H1 (cell line): ENCODE data around the gene AGT. TPM values are rescaled to one million over a fixed set of nuclear protein-coding genes. Genes with fewer than 3 reads are reported as not detected.
"Not testable (repeated sequence)": the region's sequence is repeated elsewhere in the genome, so short reads cannot be mapped to it uniquely, and the experiment has no call there.

Source experiments
- CTCF ChIA-PET: fragments of 300-600 bp; sonication (Branson Sonifier 250); formaldehyde crosslinking; loops from one replicate; lab custom pipeline; 2021; ENCODE audit not compliant: partially characterized antibody; lab: Charles Lee
- POLR2A ChIA-PET: fragments of 300-600 bp; sonication (Branson Sonifier 250); formaldehyde crosslinking; loops from one replicate; lab custom pipeline; 2021; ENCODE audit warnings: inconsistent platforms; ENCODE audit not compliant: partially characterized antibody; lab: Charles Lee
- DNase-seq, 2 experiments: peaks; one replicate each; pipeline versions ENCODE4 v3.0.0 to v3.0.0-alpha.2; 2010 to 2022; ENCODE audit warnings: low spot score in 2 of 2, low read depth in 1 of 2, mixed read lengths in 1 of 2
- FAIRE-seq: peaks from 2 replicates; lab custom pipeline; 2011; peaks lifted over from hg19 to GRCh38; lab: Jason Lieb, UNC
- H2AFZ ChIP-seq: 2 replicates; pipeline ENCODE4 v1.8.1; 2012; ENCODE audit warnings: low read length, inconsistent platforms
- H2AK5ac ChIP-seq: 2 replicates; pipeline ENCODE4 v1.6.1; 2013; ENCODE audit warnings: low read depth, low read length
- H2BK120ac ChIP-seq: replicated peaks from 2 replicates; pipeline ENCODE3; 2013; ENCODE audit warnings: low read depth, low read length, inconsistent platforms
- H2BK12ac ChIP-seq: 2 replicates; pipeline ENCODE4 v1.6.1; 2013; ENCODE audit warnings: low read depth, low read length
- H2BK15ac ChIP-seq: 2 replicates; pipeline ENCODE4 v1.6.1; 2013; ENCODE audit warnings: low read length
- H2BK20ac ChIP-seq: 2 replicates; pipeline ENCODE4 v1.6.1; 2013; ENCODE audit warnings: low read length
- H2BK5ac ChIP-seq: 2 replicates; pipeline ENCODE4 v1.6.1; 2013; ENCODE audit warnings: low read depth, low read length
- H3K14ac ChIP-seq: 2 replicates; pipeline ENCODE4 v1.6.1; 2013; ENCODE audit warnings: inconsistent platforms; ENCODE audit not compliant: insufficient read length
- H3K18ac ChIP-seq: 2 replicates; pipeline ENCODE4 v1.6.1; 2013; ENCODE audit warnings: low read length; ENCODE audit errors: extremely low read depth
- H3K23ac ChIP-seq: 2 replicates; pipeline ENCODE4 v1.6.1; 2013; ENCODE audit warnings: inconsistent platforms; ENCODE audit not compliant: insufficient read length
- H3K23me2 ChIP-seq: 2 replicates; pipeline ENCODE4 v1.6.1; 2013; ENCODE audit warnings: low read depth, low read length
- H3K27ac ChIP-seq: 2 replicates; pipeline ENCODE4 v1.6.1; 2011; ENCODE audit warnings: low read depth, low read length, inconsistent platforms
- H3K27me3 ChIP-seq, 4 experiments: replicated peaks in 1 of 4; 1 replicate in 1 of 4; 2 replicates in 3 of 4; pipeline versions ENCODE4 v1.6.1 to v1.8.1; 2011 to 2013; ENCODE audit warnings: low read length in 3 of 4, mild to moderate bottlenecking in 3 of 4, inconsistent platforms in 2 of 4, mixed read lengths in 2 of 4, moderate library complexity in 1 of 4; ENCODE audit not compliant: control insufficient read depth in 3 of 4, insufficient read depth in 3 of 4; ENCODE audit errors: extremely low read depth in 1 of 4
- H3K36me3 ChIP-seq, 4 experiments: 2 replicates each; pipeline versions ENCODE4 v1.6.1 to v1.8.1; 2011 to 2013; ENCODE audit warnings: mild to moderate bottlenecking in 4 of 4, low read length in 3 of 4, moderate library complexity in 2 of 4, control low read depth in 1 of 4, inconsistent platforms in 1 of 4; ENCODE audit not compliant: insufficient read depth in 4 of 4, control insufficient read depth in 2 of 4
- H3K4ac ChIP-seq: replicated peaks from 2 replicates; pipeline ENCODE3; 2013; ENCODE audit warnings: low read length, low read depth, mixed read lengths, inconsistent platforms; ENCODE audit not compliant: insufficient read length
- H3K4me1 ChIP-seq, 4 experiments: replicated peaks in 1 of 4; 1 replicate in 1 of 4; 2 replicates in 3 of 4; pipeline versions ENCODE4 v1.6.1 to v1.8.1; 2011 to 2013; ENCODE audit warnings: low read length in 3 of 4, inconsistent platforms in 2 of 4, mixed read lengths in 1 of 4; ENCODE audit not compliant: insufficient read depth in 4 of 4, control insufficient read depth in 3 of 4
- H3K4me2 ChIP-seq, 2 experiments: 2 replicates each; pipeline versions ENCODE4 v1.6.1 to v1.8.1; 2011 to 2013; ENCODE audit warnings: low read depth in 2 of 2, low read length in 2 of 2, control low read depth in 1 of 2, inconsistent platforms in 1 of 2, mild to moderate bottlenecking in 1 of 2; ENCODE audit not compliant: insufficient read depth in 1 of 2
- H3K4me3 ChIP-seq, 4 experiments: fragments of 200-600, 300-600 bp in 1 of 4; sonication (generic), shearing (Covaris generic), sonication (Bioruptor Twin) in 1 of 4; 2 replicates each; pipeline versions ENCODE4 v1.5.1 to v1.8.1; 2011 to 2016; ENCODE audit warnings: low read length in 4 of 4, low read depth in 3 of 4, control low read depth in 2 of 4, inconsistent platforms in 2 of 4, mild to moderate bottlenecking in 2 of 4, mixed read lengths in 1 of 4, moderate library complexity in 1 of 4; ENCODE audit not compliant: insufficient read depth in 2 of 4; ENCODE audit errors: extremely low read depth in 1 of 4
- H3K56ac ChIP-seq: replicated peaks from 2 replicates; pipeline ENCODE3; 2013; ENCODE audit warnings: low read depth, mild to moderate bottlenecking, mixed read lengths, low read length, inconsistent platforms; ENCODE audit not compliant: insufficient read length
- H3K79me1 ChIP-seq: 2 replicates; pipeline ENCODE4 v1.6.1; 2013; ENCODE audit warnings: low read depth, low read length, control low read depth
- H3K79me2 ChIP-seq, 2 experiments: 2 replicates each; pipeline versions ENCODE4 v1.6.1 to v1.8.1; 2012 to 2013; ENCODE audit warnings: low read length in 2 of 2, mild to moderate bottlenecking in 2 of 2, inconsistent platforms in 1 of 2; ENCODE audit not compliant: insufficient read depth in 2 of 2, control insufficient read depth in 1 of 2
- H3K9ac ChIP-seq, 4 experiments: replicated peaks in 1 of 4; 1 replicate in 1 of 4; 2 replicates in 3 of 4; pipeline versions ENCODE4 v1.6.1 to v1.8.1; 2011 to 2013; ENCODE audit warnings: low read depth in 3 of 4, low read length in 3 of 4, control low read depth in 2 of 4, mild to moderate bottlenecking in 2 of 4, moderate library complexity in 2 of 4, inconsistent platforms in 1 of 4; ENCODE audit errors: extremely low read depth in 1 of 4
- H3K9me3 ChIP-seq, 2 experiments: 2 replicates each; pipeline versions ENCODE4 v1.6.1 to v1.8.1; 2012 to 2013; ENCODE audit warnings: mild to moderate bottlenecking in 2 of 2, moderate library complexity in 2 of 2, control low read depth in 1 of 2, inconsistent platforms in 1 of 2, low read depth in 1 of 2, low read length in 1 of 2, mixed read lengths in 1 of 2; ENCODE audit not compliant: insufficient read depth in 2 of 2
- H4K20me1 ChIP-seq, 2 experiments: replicated peaks in 1 of 2; 2 replicates each; pipeline versions ENCODE3 to v1.8.1; 2011 to 2013; ENCODE audit warnings: inconsistent platforms in 2 of 2, low read length in 2 of 2, mild to moderate bottlenecking in 1 of 2; ENCODE audit not compliant: insufficient read depth in 2 of 2, control insufficient read depth in 1 of 2
- H4K5ac ChIP-seq: 2 replicates; pipeline ENCODE4 v1.6.1; 2013; ENCODE audit warnings: low read length, low read depth, mixed read lengths, inconsistent platforms; ENCODE audit not compliant: insufficient read length
- H4K8ac ChIP-seq: 2 replicates; pipeline ENCODE4 v1.8.0; 2013; ENCODE audit warnings: mild to moderate bottlenecking, moderate library complexity, low read length, inconsistent platforms; ENCODE audit not compliant: insufficient read depth; ENCODE audit errors: extremely low read depth
- H4K91ac ChIP-seq: replicated peaks from 2 replicates; pipeline ENCODE3; 2013; ENCODE audit warnings: low read length, mixed read lengths, inconsistent platforms; ENCODE audit not compliant: insufficient read length
- whole genome bisulfite sequencing, 2 experiments: shearing (Covaris generic) in 1 of 2; methylation state at CpG; one replicate each; pipeline versions ENCODE4 v1.1.6 to v1.1.7; 2013 to 2015; ENCODE audit warnings: low lambda C conversion rate in 2 of 2, mixed read lengths in 2 of 2, inconsistent platforms in 1 of 2, low coverage in 1 of 2, missing lambda C conversion rate in 1 of 2; ENCODE audit not compliant: insufficient replicate concordance in 2 of 2, insufficient coverage in 1 of 2, insufficient read length in 1 of 2; ENCODE audit errors: extremely low coverage in 1 of 2, missing lambda C conversion rate in 1 of 2; 5-methylcytosine and 5-hydroxymethylcytosine counted together
- polyA plus RNA-seq, 7 experiments: library from polyadenylated mRNA; depleted of rRNA in 3 of 7; stranded (reverse) in 5 of 7; unstranded in 2 of 7; fragments of >200 nt in 5 of 7; fragments of 200-250 nt in 2 of 7; gene quantifications; 1 replicate in 5 of 7; 2 replicates in 1 of 7; 4 replicates in 1 of 7; pipeline versions ENCODE4 v1.2.1 to v1.2.3, GENCODE V29; 2011 to 2013; ENCODE audit warnings: missing spikeins in 2 of 7, mixed read lengths in 2 of 7
- total RNA-seq: library from RNA; stranded (reverse); fragmentation: NEBNext Ultra II Directional; extraction: Animal tissue kit (Norgen Biotek cat#: 25700); gene quantifications from 2 replicates; pipeline ENCODE4 v1.2.1, GENCODE V29; 2021

AGT gene
- total and polyA plus RNA-seq, 2 of the 8 experiments (the other 6 are each of a cell fraction or from before 2014, with no cell fraction given), result 0.20 TPM; not detected in 1

GRCh38 chr1:230656719-230657118 is 57.2 kb downstream of the AGT start:
- not testable (repeated sequence) for H4K20me1 ChIP-seq, H3K27ac ChIP-seq, H2BK15ac ChIP-seq, FAIRE-seq, H3K4me3 ChIP-seq, H3K23me2 ChIP-seq, H2BK20ac ChIP-seq, H2AK5ac ChIP-seq, H3K4ac ChIP-seq, H3K79me1 ChIP-seq, H3K18ac ChIP-seq, H2BK12ac ChIP-seq, H2AFZ ChIP-seq, H3K4me1 ChIP-seq, H3K27me3 ChIP-seq, H4K91ac ChIP-seq, H2BK120ac ChIP-seq, H3K23ac ChIP-seq, H4K5ac ChIP-seq, H3K14ac ChIP-seq, H3K9me3 ChIP-seq, H4K8ac ChIP-seq, H2BK5ac ChIP-seq, H3K56ac ChIP-seq, H3K9ac ChIP-seq, DNase-seq, H3K4me2 ChIP-seq
- WGBS, 2 experiments, result 90% methylated on average over 1 of the region's 1 CpG; no CpG with 5 or more reads in 1 of the 2 experiments
- ChIA-PET POLR2A (interaction anchor here (0.6 kb wide), 1 partner anchor 179 kb away, joined by 3 read pairs; no protein-coding TSS in a partner anchor), CTCF (interaction anchor here (0.8 kb wide), 2 partner anchors 116 to 136 kb away, joined by 3 to 4 read pairs; no protein-coding TSS in a partner anchor)
- H3K79me2 ChIP-seq, result peaks cover 0 to 43% of the 10 kb centered on the region in 2 experiments; a peak in 2 of 4 replicates
- peaks cover 0 to 24% (median 9%) of the 10 kb centered on the region in 4 experiments; a peak in 5 of 8 replicates for H3K36me3 ChIP-seq

Other genes starting within 250 kb of the AGT start
- 33.3 and 36.7 TPM in 2 replicates for gene COG2, start 71.6 kb downstream of the AGT start, total RNA-seq
- gene COG2, start 71.6 kb downstream of the AGT start, polyA plus RNA-seq (2011; rRNA removed), result 8.0 and 10.3 TPM in 2 replicates
- gene CAPN9, start 33.3 kb upstream of the AGT start, total RNA-seq, result 0.22 and 0.44 TPM in 2 replicates
- gene CAPN9, start 33.3 kb upstream of the AGT start, polyA plus RNA-seq (2011; rRNA removed), result 0.46 and 0.76 TPM in 2 replicates
- gene C1orf198, start 154.4 kb upstream of the AGT start, total RNA-seq, result 45.0 and 45.3 TPM in 2 replicates
- 29.4 and 30.6 TPM in 2 replicates for gene C1orf198, start 154.4 kb upstream of the AGT start, polyA plus RNA-seq (2011; rRNA removed)